Measurements from ENCODE around the gene STAT5B.
A peak's percentile ranks its signal among the peaks of the same experiment; 100 is the strongest.
"Not testable (repeated sequence)": the region's sequence is repeated elsewhere in the genome, so short reads cannot be mapped to it uniquely, and the experiment has no call there.

STAT5B gene

DNA sequence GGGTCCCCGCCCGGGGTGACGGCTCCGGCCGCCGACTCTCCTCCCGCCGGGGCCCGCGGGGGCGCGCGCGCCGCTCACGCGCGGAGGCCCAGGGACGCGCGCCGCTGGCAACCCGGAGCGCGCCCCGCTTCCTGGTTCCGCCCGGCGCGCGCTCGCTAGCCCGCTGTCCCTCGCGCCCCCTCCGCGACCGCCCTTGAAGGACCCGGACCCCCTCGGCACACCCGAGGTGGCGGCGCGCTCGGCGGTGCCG, at the start of gene STAT5B:
Gene STAT5B, minus strand, starts transcription at position 33 of the 250 bp plus-strand sequence. CDS start 44,264 bp downstream, outside the sequence.
- peak; percentile 89 for DNase-seq (ENCODE audit: low spot score)

DNA sequence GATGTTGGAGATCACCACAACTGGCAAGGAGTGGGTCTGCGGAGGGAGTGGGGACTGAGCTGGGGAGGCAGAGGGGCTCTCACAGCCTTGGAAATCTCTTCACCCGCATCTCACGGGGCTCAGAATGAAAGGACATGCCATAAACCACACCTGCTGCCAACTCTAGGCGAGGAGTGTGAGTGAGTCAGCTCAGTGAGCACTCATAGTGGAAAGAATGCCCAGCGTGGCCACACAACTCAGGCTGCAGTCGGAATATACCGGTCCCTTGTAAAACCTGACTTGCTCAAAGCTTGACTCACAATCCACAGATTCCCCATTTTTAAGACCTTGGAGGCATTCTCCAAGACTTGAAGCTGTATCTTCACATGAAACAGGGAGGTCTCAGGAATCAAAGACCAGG, 48.8 kb upstream of the STAT5B start:
- peak; percentile 90 for DNase-seq (ENCODE audit: low spot score)

DNA sequence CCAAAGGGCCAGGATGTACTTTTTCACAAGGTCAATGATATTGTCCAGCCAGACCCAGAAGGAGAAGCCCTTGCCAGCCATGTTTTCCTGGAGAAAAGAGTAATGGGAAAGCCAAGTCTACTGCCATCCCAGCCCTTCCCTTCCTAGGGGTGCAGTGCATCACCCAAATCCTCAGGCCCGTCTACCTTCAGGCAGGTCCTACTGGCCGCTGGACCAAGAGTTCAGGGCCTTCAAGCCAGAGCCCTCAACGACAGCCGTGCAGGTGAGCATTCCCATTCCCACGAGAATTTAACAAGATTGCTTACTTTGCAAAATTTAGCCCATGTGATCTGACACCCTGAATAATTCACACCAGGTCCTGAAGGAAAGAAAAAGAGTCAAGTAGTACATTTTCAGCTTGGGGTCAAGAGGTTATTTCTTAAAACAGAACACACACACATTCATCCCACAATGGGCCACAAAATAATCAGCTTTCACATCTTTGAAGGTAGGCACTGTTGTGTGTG, 47.1 kb upstream of the STAT5B start:
- DNase-seq (ENCODE audit: low spot score) = no peak

DNA sequence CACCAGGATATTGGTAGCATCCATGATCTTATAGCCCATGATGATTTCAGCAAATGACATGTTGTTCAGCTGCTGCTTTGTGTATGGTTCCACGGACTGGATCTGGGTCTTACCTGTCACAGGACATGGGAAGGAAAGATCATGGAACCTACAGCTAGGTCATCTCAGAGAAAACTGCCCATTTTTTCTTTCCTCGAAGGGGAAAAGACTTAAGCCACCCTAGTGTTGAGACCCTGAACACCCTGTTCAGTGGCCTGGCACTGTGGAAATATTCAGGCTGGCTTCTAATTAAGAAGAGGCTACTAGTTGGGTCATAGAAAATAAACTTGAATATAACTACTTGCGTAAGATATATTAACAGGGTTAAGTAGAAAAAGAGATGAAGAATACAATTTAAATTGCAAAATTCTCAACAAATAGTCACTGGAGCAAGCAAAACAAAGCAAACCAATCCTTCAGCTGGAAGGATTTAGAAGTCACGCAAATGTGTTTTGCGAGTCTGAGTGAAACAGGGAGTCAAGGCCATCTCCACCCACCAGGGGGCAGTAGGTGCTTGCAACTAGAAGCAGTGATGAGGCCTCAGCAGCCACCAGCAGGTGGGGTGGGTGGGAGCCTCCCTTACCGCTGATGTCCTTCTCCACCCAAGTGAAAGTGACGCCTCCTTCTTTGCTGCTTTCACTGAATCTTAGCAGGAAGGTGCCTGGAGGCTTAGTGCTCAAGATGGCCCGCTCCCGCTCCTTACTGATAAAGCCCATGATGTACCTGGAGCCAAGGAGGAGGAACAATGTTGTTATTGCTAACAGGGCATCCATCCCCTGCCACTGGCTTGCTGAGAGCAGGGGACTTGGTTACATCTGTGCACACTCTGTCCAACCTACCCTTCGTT, 46.4 kb upstream of the STAT5B start:
- DNase-seq (ENCODE audit: low spot score) = peak; percentile 90

DNA sequence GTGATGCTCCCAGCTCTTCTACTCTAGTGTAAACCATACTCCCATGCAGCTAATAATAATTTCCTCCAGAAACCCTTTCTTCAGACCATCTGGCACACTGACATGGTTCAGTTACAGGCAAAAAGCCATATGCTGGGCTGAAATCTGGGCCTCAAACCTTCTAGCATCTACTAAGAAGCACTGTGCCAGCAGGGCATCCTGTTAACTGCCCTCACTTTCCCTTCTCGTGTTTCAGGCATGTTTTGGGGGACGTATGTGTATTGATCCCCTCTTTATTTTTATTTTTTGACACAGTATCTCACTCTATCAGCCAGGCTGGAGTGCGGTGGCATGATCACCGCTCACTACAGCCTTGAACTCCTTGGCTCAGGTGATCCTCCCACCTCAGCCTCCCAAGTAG, 45.4 kb upstream of the STAT5B start:
- no peak for DNase-seq (ENCODE audit: low spot score)

DNA sequence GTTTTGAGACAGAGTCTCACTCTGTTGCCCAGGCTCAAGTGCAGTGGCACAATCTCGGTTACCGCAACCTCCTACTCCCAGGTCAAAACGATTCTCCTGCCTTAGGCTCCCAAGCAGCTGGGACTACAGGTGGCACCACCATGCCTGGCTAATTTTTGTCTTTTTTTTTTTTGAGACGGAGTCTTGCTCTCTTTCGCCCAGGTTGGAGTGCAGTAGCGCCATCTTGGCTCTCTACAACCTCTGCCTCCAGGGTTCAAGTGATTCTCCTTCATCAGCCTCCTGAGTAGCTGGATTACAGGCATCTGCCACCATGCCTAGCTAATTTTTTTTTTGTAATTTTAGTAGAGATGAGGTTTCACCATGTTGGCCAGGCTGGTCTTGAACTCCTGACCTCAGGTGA, 41.8 kb upstream of the STAT5B start:
- DNase-seq (ENCODE audit: low spot score) = not testable (repeated sequence)

DNA sequence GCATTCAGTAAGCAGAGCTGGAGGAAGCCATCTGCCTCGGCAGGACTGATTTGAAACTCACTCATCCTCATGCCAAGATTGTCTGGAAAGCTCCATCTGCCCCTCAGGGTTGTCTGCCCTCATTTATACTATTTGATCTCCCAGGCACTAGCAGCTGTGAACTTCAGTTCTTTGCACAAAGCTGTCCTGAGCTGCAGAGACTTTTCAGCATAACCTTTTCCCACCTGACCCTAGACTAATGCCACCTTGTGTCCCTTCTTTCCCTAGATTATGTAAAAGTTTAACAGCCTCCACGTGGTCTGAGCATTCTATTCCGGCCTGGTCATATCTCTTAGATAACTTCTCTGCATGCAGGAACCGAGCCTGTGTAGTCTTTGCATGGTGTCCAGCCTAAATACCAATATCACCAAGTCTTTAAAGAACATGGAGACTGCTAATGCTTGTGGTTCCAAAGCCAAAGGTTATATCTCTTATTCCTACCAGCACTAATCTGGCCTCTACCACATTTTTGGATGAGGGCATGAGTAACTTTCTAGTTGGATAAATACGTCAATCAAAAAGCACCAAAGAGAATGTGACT, 41.2 kb upstream of the STAT5B start:
- DNase-seq (ENCODE audit: low spot score) = no peak

DNA sequence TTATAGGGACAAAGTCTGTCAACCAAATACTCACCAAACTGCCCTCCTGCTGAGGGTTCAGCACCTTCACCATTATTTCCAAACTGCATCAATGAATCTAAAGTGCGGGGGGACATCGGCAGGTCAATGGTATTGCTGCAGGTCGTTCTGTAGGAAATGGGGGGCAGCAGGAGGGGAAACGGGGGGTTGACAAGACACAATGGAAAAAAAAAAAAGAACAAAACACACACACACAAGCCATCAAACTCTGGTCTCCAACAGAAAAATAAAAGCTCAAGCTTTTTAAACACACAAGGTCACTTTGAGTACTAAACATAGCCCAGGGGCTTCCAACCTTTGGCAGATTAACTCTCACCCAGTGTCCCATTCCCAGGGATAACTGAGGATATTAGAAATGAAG, 40.6 kb upstream of the STAT5B start:
- no peak for DNase-seq (ENCODE audit: low spot score)

DNA sequence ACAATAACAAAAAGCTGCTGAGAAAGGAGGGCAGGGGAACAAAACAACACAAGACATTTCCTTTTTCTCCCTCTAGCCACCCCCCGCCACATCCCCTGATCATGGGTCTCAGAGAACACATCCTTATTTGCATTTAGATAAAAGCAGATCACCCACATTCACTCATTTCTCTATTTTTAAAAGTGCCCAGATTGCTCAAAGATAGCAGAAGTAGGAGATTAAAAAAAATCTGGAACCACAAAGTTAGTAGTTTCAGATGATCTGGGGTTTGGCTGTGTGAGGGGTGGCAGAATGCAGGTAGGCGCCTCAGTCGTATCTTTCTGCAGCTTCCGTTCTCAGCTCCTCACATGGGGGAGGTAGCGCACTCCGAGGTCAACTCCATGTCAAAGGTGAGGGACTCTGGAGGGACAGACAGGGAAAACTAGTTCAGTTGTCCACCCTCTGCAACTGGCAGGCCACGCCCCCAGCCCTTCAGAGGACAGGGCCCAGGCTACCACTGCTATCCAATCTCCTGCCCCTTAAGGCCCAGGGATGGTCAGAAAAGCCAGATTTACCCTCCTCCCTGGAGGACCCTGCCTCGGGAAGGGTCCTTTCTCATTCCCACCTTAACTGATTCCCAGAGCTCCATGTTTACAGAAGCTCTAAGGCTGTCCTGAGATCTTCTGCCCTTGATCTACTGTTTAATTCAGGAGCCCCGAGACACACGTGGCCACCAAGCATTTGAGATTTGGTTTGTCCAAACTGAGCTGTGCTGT, 39.4 kb upstream of the STAT5B start:
- DNase-seq (ENCODE audit: low spot score) = no peak

DNA sequence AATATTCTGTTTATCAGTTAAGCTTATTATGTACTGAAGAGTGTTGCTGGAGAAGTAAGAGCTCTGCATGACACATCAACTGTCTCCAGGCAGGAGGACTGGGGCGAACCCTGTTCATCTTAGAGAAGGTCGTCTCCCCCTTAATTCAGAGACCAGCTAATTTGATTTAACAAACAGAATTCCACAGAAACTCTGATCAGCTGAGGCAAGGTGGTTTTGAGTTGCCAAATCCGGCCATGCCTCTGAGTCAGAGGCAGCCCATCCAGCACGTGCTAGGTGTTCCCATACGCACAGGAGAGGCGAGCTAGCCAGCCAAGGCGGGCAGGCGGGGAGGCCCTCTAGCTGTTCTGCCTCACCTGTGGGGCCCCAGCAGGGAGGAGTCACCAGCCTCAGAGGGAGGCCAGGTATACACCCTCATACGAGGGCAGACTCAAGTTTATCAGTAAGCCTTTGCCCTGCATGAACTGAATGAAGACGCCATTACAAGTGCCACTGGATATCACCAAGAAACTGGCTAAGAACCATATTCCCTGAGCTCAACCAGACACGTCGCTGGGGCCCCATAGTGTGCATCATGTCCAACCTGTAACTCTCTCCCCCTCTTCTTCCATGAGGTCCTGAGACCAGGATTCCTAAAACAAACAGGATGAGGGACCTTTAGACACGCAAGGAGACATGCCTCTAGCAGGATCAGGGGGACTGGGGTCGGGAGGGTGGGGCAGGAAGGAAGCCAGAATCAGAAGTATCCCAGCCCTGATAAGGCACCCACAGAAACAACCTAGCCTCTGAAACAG, 37.8 kb upstream of the STAT5B start:
- no peak for DNase-seq (ENCODE audit: low spot score)

DNA sequence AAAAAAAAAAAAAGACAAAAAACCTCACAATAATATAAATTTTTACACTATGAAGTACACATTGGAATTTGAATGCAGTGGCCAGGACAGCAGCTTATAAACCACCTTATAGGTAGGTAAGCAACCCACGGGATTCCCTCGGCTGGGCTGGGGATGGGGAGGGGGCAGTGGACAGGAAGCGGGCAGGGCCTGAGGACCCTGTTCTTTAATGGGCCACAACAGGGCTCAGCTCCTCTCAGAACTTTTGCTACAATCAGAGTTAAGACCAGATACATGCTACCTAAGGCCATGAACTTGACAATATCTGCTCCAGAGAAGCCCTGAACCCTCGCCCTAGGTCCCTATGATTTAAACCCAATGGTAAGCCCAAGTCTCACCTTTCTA, 37.2 kb upstream of the STAT5B start:
- no peak for DNase-seq (ENCODE audit: low spot score)

DNA sequence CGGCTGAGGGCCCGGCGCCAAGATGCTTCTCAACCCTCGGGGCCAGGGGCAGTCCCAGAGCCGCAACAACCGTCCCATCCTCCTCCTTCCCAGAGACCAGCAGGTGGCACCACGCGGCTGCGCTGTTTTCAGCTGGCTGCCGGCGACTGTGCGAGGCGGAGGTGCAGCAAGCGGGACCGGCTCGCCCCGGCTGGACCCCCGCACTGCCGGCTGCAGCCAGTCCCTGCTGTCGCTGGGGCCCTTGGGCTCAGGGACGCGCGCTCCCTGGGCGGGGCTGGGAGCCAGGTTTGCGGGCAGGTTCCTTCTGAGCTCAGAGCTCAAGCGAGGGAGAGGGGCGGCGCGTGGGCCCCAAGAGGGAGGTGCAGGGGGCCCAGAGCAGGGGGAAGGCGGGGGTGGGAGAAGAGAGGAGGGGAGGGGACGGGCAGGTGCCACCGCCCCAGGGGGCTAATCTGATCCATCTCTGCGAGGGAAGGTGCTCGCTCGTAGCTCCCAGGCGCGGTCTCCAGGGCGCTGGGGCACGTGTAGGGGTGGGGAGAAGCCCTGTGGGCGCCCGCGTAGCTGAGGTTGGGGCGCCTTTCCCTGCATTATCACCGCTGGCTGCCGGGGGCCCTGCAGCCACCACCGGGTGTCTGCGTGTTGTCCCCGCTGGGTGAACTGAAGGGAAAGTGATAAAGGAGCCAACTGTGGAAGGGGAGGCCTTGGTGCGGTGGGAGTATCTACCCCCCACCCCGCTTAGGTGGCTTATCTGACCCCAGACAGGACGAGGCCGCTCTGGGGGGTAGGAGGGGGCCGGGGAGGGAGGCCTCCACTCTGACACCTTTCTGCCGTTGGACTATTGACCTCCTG, 36.3 kb upstream of the STAT5B start:
- DNase-seq (ENCODE audit: low spot score) = peak; percentile 85

DNA sequence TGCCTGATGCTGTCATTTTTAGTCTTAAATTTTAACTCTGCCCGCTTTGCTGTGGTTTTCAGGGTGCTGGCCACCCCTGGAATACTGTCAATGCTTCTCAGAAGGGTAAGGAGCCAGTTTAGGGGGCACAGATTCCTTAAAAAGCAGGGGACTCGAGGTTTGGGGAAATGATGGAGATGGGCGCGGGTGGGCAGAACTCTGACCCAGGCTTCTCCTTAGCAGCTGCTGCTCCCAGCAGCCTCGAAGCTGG, 35.8 kb upstream of the STAT5B start:
- no peak for DNase-seq (ENCODE audit: low spot score)

DNA sequence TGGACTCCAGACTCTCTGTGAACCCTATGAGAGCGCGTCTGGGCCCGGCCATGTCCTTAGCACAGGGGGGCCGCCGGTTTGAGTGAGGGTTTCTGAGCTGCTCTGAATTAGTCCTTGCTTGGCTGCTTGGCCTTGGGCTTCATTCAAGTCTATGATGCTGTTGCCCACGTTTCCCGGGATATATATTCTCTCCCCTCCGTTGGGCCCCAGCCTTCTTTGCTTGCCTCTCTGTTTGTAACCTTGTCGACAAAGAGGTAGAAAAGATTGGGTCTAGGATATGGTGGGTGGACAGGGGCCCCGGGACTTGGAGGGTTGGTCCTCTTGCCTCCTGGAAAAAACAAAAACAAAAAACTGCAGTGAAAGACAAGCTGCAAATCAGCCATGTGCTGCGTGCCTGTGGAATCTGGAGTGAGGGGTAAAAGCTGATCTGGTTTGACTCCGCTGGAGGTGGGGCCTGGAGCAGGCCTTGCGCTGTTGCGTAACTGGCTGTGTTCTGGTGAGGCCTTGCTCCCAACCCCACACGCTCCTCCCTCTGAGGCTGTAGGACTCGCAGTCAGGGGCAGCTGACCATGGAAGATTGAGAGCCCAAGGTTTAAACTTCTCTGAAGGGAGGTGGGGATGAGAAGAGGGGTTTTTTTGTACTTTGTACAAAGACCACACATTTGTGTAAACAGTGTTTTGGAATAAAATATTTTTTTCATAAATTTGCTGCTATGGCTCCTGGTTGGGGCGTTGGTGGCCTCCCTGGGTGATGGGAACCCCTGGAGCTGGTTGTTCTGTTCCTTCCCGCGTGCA, 35.2 kb upstream of the STAT5B start:
- peak; percentile 93 for DNase-seq (ENCODE audit: low spot score)

DNA sequence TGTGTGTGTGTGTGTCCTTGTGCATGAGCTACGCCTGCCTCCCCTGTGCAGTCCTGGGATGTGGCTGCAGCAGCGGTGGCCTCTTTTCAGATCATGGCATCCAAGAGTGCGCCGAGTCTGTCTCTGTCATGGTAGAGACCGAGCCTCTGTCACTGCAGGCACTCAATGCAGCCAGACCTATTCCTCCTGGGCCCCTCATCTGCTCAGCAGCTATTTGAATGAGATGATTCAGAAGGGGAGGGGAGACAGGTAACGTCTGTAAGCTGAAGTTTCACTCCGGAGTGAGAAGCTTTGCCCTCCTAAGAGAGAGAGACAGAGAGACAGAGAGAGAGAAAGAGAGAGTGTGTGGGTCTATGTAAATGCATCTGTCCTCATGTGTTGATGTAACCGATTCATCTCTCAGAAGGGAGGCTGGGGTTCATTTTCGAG, 34.6 kb upstream of the STAT5B start:
- no peak for DNase-seq (ENCODE audit: low spot score)

DNA sequence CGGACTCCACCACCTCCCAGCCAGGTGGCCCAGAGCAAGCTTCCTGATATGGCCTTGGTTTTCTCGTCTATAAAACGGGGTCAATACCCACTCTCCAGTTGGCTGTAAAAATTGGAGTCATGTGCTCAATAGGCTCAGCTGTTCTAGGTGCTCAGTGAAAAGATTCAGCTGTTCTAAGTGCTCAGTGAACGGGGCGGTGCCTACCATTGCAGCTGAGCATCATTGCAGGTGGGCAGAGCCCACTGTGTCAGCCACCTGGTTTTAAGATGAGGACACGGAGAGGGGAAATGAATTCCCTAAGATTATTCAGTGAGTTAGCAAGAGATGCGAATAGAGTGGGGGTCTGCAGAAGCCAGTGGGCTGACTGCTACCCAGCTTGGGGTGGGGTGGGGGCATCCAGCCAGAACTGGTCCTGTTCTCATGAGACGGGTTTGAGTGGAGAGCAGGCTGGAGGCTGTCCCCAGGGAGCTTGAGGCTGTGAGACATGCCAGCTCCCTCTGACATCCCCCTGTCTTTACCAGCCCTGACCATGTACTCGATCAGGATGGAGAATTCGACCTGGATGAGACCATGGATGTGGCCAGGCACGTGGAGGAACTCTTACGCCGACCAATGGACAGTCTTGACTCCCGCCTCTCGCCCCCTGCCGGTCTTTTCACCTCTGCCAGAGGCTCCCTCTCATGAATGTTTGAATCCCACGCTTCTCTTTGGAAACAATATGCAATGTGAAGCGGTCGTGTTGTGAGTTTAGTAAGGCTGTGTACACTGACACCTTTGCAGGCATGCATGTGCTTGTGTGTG, 34.0 kb upstream of the STAT5B start:
- no peak for DNase-seq (ENCODE audit: low spot score)

DNA sequence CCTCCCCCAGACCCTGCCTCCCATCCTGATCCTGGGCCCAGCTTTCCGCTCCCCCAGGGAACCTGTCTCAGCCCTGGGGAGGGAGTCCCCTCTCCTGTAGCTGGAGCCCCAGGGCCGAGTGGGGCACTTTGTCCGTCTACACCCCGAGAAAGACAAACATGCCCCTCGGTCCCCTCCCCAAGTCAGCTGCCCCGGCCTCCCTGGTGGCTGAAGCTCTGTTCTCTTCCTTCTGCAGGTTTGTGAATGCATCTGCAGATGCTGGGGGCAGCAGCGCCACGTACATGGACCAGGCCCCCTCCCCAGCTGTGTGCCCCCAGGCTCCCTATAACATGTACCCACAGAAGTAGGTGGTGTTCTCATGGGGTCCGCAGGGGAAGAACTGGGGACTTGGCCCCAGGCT, 33.0 kb upstream of the STAT5B start:
- DNase-seq (ENCODE audit: low spot score) = no peak

DNA sequence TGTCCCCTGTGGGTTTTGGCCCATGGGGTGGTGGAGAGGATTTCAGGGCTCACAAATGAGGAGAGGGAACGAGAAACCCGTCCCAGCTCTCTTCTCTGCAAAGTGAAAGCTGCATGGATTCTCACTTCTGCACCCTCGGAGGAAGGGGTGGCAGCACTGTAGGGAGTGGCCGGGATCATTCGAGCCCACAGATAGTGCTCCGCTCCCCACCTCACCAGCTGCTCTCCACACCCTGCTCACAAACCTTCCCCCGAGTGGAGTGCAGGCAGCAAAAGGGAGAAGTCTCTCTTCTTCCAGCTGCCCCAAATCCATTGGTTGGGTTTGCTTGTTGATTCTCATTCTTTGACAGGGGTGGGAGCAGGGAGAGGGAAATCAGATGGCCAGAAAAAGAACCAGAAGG, 32.3 kb upstream of the STAT5B start:
- DNase-seq (ENCODE audit: low spot score) = no peak

DNA sequence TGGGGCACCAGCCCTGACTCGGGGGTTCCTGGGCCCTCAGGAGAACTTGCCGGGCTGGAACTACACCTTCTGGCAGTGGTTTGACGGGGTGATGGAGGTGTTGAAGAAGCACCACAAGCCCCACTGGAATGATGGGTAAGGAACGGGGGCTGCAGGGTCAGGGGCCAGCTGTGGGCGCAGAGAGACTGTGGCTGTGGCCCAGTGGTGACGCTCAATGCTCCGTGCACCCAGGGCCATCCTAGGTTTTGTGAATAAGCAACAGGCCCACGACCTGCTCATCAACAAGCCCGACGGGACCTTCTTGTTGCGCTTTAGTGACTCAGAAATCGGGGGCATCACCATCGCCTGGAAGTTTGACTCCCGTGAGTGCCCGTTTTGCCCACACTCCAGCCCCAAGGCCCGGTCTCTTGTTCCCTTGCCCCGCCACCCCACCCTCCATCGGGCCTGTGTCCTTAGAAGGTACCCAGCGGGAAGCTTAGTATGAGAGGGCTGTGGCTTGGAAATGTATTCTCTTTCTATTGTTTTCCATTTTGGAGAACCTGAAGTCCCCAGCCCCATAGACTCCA, 31.3 kb upstream of the STAT5B start:
- no peak for DNase-seq (ENCODE audit: low spot score)

DNA sequence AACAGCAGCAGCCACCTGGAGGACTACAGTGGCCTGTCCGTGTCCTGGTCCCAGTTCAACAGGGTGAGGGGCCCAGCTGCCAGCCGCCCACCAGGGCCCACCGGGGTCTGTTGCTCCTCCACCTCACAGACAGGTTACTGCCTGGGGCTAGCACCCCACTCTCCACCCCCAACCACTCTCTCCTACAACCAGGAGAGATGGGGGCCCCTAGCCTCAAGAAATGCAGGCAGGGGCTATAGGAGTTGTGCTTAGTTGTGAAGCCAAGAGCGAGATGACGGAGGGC, 30.1 kb upstream of the STAT5B start:
- no peak for DNase-seq (ENCODE audit: low spot score)

Measured in AG08395 (cell line).